Measurements from ENCODE around the gene PTPRT.
"Not testable (repeated sequence)": the region's sequence is repeated elsewhere in the genome, so short reads cannot be mapped to it uniquely, and the experiment has no call there.

Gene PTPRT

GRCh38 chr20:42212391-42212790 is 977.3 kb downstream of the PTPRT start:
- ChIA-PET CTCF (no interaction called here), POLR2A (no interaction called here)
- DNase-seq (ENCODE audit: extremely low spot score) = no peak
- no peak for TF ChIP-seq ZNF384 (IDR thresholded peaks at IDR 0.05)
- no peak for TF ChIP-seq NFRKB (IDR thresholded peaks at IDR 0.05)
- no peak for TF ChIP-seq FOXM1 (IDR thresholded peaks at IDR 0.05; ENCODE audit: borderline replicate concordance)
- no peak for TF ChIP-seq TARDBP (IDR thresholded peaks at IDR 0.05)
- TF ChIP-seq SP1 (IDR thresholded peaks at IDR 0.05) = no peak
- TF ChIP-seq ELF4 (IDR thresholded peaks at IDR 0.05) = no peak
- no peak for TF ChIP-seq HDGF (IDR thresholded peaks at IDR 0.05; ENCODE audit: borderline replicate concordance)
- TF ChIP-seq PKNOX1 (IDR thresholded peaks at IDR 0.05) = no peak
- TF ChIP-seq L3MBTL2 (conservative IDR thresholded peaks at IDR 0.05) = no peak
- TF ChIP-seq SUZ12 (IDR thresholded peaks at IDR 0.05) = no peak
- TF ChIP-seq FOXK2 (IDR thresholded peaks at IDR 0.05) = no peak
- TF ChIP-seq ARNT (IDR thresholded peaks at IDR 0.05) = no peak
- TF ChIP-seq CTBP1 (IDR thresholded peaks at IDR 0.05; ENCODE audit: borderline replicate concordance) = no peak
- no peak for TF ChIP-seq BHLHE40 (IDR thresholded peaks at IDR 0.05; ENCODE audit: borderline replicate concordance)
- TF ChIP-seq FOXA1 (IDR thresholded peaks at IDR 0.05) = no peak
- no peak for TF ChIP-seq LEF1 (IDR thresholded peaks at IDR 0.05; ENCODE audit: borderline replicate concordance)

GRCh38 chr20:42206557-42206956 is 983.1 kb downstream of the PTPRT start:
- DNase-seq (ENCODE audit: extremely low spot score); POLR2A ChIA-PET; CTCF ChIA-PET: not testable (repeated sequence)

DNA sequence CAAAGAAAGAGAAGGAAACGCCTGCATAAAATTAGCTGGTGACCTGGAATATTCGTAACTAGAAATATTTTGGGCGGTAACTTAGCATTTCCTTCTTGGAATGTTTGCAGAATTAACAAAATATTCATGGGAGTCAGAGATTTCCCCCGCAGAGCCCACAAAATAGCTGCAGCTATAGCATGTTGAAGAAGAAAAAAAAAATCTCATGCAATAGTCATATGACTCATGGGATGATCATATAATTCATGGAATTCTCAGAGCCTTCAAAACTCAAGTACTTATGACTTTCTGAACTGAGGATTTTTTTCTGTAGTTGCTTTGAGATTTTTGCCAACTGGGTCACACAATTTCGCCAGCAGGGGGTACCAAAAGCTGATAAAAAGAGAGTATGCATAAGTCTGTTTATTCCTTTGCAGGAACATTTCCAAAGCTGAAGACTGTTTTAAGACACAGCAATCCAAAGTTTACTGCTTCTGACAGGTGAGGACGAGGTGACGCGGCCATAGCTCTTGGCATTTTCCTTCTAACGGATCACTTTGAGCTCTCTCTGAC is 985.5 kb downstream of the PTPRT start:
- ChIA-PET CTCF (no interaction called here), POLR2A (no interaction called here)
- TF ChIP-seq SUZ12 (IDR thresholded peaks at IDR 0.05) (no peak), LEF1 (IDR thresholded peaks at IDR 0.05; ENCODE audit: borderline replicate concordance) (no peak), TARDBP (IDR thresholded peaks at IDR 0.05) (no peak), ARNT (IDR thresholded peaks at IDR 0.05) (no peak), SP1 (IDR thresholded peaks at IDR 0.05) (no peak), BHLHE40 (IDR thresholded peaks at IDR 0.05; ENCODE audit: borderline replicate concordance) (no peak), FOXK2 (IDR thresholded peaks at IDR 0.05) (no peak), CTBP1 (IDR thresholded peaks at IDR 0.05; ENCODE audit: borderline replicate concordance) (no peak), HDGF (IDR thresholded peaks at IDR 0.05; ENCODE audit: borderline replicate concordance) (no peak), FOXA1 (IDR thresholded peaks at IDR 0.05) (no peak), PKNOX1 (IDR thresholded peaks at IDR 0.05) (no peak), ELF4 (IDR thresholded peaks at IDR 0.05) (no peak), ZNF384 (IDR thresholded peaks at IDR 0.05) (no peak), FOXM1 (IDR thresholded peaks at IDR 0.05; ENCODE audit: borderline replicate concordance) (no peak), L3MBTL2 (conservative IDR thresholded peaks at IDR 0.05) (no peak)
- DNase-seq (ENCODE audit: extremely low spot score) = no peak

DNA sequence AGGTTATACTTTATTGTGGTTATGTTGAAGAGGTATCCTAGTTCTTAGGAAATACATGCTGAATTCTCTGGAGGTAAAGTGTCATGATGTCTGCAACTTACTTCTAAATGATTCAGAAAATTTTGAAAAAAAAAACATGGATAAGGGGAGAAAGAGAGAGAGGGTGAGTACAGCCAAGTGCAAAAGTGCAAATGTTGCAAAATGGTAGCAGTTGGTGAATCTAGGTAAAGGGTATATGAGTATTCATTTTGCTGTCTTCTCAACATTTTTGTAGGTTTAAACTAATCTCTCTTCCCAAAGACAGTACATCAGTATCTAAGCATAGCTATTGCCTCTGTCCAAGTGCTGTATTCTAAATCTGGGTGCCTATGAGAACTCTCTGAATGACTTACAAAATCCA is 992.1 kb downstream of the PTPRT start:
- ChIA-PET CTCF (no interaction called here), POLR2A (no interaction called here)
- no peak for DNase-seq (ENCODE audit: extremely low spot score)
- no peak for TF ChIP-seq FOXM1 (IDR thresholded peaks at IDR 0.05; ENCODE audit: borderline replicate concordance)

- no peak for TF ChIP-seq NFRKB (IDR thresholded peaks at IDR 0.05)
- no peak for TF ChIP-seq ARNT (IDR thresholded peaks at IDR 0.05)
- TF ChIP-seq FOXK2 (IDR thresholded peaks at IDR 0.05) = no peak
- no peak for TF ChIP-seq FOXA1 (IDR thresholded peaks at IDR 0.05)
- TF ChIP-seq HDGF (IDR thresholded peaks at IDR 0.05; ENCODE audit: borderline replicate concordance) = no peak
- TF ChIP-seq ELF4 (IDR thresholded peaks at IDR 0.05) = no peak
- no peak for TF ChIP-seq FOXM1 (IDR thresholded peaks at IDR 0.05; ENCODE audit: borderline replicate concordance)
- no peak for TF ChIP-seq SUZ12 (IDR thresholded peaks at IDR 0.05)
- no peak for TF ChIP-seq BHLHE40 (IDR thresholded peaks at IDR 0.05; ENCODE audit: borderline replicate concordance)
- TF ChIP-seq SP1 (IDR thresholded peaks at IDR 0.05) = no peak
- no peak for TF ChIP-seq LEF1 (IDR thresholded peaks at IDR 0.05; ENCODE audit: borderline replicate concordance)
- no peak for TF ChIP-seq TARDBP (IDR thresholded peaks at IDR 0.05)
- TF ChIP-seq L3MBTL2 (conservative IDR thresholded peaks at IDR 0.05) = no peak
- TF ChIP-seq PKNOX1 (IDR thresholded peaks at IDR 0.05) = no peak
- DNase-seq (ENCODE audit: extremely low spot score) = no peak
- POLR2A ChIA-PET = no interaction called here
- CTCF ChIA-PET = no interaction called here
These were observed 996.6 kb downstream of the PTPRT start for GRCh38 chr20:42193119-42193518.

GRCh38 chr20:42192321-42192720 is 997.4 kb downstream of the PTPRT start:
- ChIA-PET CTCF (no interaction called here), POLR2A (no interaction called here)
- no peak for TF ChIP-seq L3MBTL2 (conservative IDR thresholded peaks at IDR 0.05)
- TF ChIP-seq FOXM1 (IDR thresholded peaks at IDR 0.05; ENCODE audit: borderline replicate concordance) = no peak
- TF ChIP-seq FOXA1 (IDR thresholded peaks at IDR 0.05) = no peak
- TF ChIP-seq SUZ12 (IDR thresholded peaks at IDR 0.05) = no peak
- no peak for TF ChIP-seq ARNT (IDR thresholded peaks at IDR 0.05)
- no peak for TF ChIP-seq LEF1 (IDR thresholded peaks at IDR 0.05; ENCODE audit: borderline replicate concordance)
- TF ChIP-seq NFRKB (IDR thresholded peaks at IDR 0.05) = no peak
- TF ChIP-seq ZNF384 (IDR thresholded peaks at IDR 0.05) = no peak
- no peak for TF ChIP-seq FOXK2 (IDR thresholded peaks at IDR 0.05)
- no peak for TF ChIP-seq PKNOX1 (IDR thresholded peaks at IDR 0.05)
- no peak for TF ChIP-seq TARDBP (IDR thresholded peaks at IDR 0.05)
- no peak for TF ChIP-seq BHLHE40 (IDR thresholded peaks at IDR 0.05; ENCODE audit: borderline replicate concordance)
- TF ChIP-seq ELF4 (IDR thresholded peaks at IDR 0.05) = no peak
- TF ChIP-seq SP1 (IDR thresholded peaks at IDR 0.05) = no peak
- no peak for DNase-seq (ENCODE audit: extremely low spot score)
